GM19455 (cell line): ENCODE data around the gene ADGB.
"Not testable (repeated sequence)": the region's sequence is repeated elsewhere in the genome, so short reads cannot be mapped to it uniquely, and the experiment has no call there.

Source experiments
- ATAC-seq: cut with Tn5 transposase; IDR thresholded peaks from one replicate; pipeline ENCODE4 v1.9.1; 2021; ENCODE audit not compliant: unreplicated experiment

ADGB gene

DNA sequence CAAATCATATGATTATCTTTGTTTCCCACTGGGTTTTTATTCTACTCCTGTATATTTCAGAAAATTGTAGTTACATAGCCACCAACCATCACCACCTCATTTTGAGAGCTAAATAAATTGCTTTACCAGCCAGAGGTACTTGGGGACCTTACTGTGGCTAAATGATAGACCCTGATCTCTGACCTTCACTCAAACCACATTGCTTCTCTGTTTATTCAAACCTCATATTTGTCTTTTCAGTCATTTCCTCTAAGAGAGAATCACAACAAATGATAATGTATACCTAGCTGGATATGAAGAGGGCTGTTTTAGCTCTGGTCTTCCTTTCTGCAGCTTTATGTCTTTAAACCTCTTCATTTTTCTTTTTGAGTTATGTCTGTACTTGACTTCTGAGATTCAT lies 142.8 kb downstream of the ADGB start:
- no peak for ATAC-seq

DNA sequence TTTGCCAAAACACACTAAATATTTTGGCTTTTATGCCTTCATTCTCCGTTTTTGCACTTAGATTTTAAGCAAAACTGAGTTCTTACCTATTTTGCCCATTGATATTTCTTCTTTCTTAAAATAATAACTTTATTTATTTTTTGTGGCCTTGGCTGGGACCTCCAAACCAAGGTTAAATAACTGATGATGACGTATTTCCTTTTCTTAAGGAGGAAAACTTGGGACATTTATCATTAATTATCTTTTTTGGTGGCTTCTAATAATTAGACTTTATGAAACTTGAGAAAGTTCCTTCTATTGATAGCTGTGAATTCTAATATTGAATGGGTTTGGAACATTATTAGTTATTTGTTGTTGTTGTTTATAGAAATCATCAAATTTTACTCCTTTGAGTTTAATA lies 154.5 kb downstream of the ADGB start:
- no peak for ATAC-seq

DNA sequence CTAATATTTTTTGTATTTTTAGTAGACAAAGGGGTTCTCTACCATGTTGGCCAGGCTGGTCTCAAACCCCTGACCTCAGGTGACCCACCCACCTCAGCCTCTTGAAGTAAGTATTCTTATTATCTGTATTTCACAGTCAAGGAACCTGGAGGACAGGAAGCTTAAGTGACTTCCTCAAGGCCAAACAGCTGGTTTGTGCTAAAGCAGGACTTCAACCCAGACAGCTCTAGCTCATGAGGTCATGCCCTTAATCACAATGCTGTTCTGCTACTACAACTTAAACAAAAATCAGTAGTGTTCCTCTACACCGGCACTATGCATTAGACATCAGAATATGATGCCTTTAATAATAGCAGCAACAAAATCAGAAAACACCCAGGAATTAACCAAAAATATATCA lies 168.9 kb downstream of the ADGB start:
- ATAC-seq = no peak

DNA sequence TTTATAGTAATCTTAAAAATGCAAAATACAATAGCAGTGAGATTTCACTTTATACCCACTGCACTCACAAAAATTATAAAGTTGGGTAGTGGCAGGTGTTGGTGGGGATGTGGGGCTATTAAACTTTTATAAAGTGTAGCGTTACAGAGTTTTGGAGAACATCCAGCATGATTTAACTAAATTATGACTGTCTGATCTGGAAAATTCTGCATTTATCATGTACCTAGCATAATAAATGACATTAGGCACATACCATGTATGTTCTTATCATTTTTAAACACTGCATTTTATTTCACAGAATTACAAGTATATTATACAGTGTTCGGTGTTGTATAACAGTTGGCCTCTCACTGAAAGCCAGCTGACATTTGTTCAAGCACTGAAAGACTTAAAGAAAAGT lies 169.9 kb downstream of the ADGB start:
- ATAC-seq = no peak

DNA sequence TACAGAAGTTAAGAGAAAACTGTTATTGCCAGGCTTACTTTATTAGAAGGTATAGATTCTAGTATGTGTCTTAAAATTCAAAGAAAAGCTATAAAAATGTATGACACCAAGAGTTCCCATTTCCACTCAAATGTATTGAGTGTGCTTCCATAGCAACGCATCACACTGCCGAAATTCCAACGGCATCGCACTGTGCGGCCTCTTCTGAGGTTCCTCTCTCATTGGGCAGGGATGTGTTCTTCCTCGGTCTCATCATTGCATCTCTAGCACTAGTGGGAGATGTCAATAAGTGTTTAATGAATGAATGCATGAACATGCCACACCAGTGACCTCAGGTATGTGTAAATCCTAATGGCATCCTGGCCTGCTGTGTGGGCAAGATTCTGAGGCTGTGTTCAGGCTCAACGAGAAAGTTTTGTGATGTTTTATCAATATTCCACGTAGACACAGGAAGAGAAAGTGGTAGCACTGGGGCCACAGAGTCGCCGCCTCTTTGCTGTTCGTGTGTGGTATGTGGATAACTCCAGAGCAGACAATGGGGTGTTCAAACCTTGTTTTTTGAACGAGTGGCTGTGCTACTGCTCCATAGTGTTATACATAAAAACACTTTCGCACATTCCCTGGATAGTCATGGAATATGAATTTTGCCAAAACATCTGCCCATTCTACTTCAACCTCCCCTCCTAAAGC lies 171.6 kb downstream of the ADGB start:
- no peak for ATAC-seq

DNA sequence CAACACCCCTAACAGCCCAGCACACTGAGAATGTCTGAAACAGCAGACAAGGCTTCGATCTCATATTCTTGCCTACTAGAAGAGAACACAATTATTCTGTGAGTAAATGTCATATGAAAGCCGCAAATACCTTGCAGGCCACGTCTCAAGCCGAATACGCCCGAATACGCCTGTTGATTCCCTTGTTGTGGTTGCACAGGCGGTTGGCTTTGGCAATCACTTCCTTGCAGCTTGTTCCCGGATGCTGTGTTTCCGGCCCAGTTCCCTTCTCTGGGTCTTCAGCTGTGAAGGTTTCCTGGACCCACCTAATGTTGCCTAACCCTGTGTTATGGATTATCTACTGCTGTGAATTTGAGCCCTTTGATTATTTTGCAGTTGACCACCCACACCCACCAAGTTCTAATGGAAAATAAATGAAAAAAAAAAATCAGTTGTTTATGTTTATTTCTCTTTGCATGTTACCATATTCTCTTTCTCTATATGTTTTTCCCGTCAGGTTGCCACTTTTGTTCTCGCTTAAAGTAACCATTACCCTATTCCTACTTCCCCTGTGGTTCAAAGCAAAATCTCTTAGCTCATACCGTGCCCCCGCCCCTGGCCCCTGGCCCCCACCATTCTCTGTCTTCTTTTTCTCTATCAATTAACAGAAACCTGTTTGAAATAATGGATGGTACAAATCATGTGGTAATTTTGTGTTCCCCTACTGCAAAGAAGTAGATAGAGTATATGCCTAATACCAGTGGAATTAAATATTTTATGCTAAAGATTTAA lies 172.4 kb downstream of the ADGB start:
- no peak for ATAC-seq

DNA sequence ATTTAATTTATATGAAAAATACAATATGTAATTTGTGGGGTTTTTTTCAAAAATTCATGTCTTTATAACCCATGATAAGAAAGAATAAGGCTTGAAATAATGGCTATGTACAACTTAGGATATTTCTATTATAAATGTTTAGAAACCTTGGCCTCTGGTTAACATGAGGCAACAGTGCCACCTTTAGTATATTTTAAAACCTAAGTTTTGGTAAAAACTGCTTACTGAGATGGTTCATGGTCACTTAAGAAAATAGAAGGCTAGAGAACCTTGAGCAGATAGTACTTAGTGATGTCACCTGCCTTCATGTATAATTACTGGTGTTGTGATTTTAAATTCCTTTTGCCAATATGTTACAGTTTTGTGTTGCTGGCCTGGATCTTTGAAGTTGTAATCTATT lies 176.4 kb downstream of the ADGB start:
- no peak for ATAC-seq

DNA sequence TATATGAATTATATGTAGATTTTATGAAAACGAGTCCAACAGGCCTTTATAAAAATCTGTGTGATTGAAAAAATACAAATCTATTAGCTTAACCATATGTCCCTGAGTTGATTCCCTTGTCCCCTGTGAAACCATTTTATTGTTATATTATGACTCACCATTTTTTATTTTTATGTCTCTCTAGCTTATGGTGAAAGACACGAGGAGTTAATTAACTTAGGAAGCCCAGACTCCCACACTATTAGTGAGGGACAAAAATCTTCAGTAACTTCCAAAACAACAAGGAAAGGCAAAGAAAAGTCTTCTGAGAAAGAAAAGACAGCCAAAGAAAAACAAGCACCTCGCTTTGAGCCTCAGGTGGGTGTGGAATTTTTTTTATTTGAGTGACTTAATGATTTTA lies 183.1 kb downstream of the ADGB start:
- ATAC-seq = no peak

DNA sequence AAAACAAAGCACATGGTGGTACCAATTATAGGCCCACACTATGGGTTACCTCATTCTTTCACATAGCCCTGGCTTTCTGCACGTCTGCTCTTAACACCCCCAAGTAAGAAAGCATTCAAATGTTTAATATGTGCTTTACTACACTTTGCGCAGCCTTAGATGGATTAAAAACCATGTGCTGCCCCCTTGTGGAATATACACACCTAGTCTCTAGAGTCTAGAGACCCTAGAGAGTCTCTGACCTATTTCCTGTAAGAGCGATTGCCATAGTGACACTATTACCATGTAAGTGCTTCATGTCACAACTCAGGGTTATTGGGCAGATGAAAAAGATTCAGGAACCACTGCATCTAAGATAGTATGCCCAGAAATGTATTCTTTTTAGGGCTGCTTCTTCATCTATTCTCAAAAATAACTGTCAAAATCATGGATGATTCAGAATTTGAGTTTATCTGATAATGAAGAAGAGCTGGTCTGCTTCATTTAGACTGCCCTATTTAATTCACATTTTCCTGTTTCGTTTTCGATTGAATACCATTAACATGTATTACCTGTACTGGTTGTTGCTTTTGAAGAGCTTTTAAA lies 186.3 kb downstream of the ADGB start:
- peak; percentile 91 for ATAC-seq

DNA sequence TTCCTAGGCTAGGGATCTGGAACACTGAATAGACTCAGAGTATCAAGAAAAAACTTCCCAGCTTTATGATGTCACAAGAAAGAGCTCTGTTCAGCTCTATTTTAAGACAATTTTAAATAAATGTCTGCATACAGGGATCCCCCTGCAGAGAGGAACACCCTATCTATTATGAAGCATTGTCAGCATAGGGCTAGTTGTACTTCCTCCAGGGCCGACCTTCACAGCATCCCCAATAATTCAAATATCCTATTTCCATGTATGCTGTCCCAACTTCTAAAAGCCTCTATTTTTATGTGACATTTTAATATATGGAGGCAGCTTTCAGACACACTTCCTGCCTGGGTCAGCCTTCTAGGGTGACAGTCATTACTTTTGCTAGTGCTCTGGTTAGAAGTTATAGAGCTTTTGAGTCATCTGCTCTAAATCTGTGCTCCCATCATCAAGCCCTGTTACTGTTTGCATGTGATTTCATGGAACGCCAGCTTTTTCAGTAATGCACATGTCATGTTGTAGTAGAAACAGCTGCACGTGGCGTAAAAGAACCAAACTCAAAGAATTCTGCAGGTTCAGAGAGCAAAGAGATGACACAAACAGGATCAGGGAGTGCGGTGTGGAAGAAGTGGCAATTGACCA lies 189.2 kb downstream of the ADGB start:
- no peak for ATAC-seq

DNA sequence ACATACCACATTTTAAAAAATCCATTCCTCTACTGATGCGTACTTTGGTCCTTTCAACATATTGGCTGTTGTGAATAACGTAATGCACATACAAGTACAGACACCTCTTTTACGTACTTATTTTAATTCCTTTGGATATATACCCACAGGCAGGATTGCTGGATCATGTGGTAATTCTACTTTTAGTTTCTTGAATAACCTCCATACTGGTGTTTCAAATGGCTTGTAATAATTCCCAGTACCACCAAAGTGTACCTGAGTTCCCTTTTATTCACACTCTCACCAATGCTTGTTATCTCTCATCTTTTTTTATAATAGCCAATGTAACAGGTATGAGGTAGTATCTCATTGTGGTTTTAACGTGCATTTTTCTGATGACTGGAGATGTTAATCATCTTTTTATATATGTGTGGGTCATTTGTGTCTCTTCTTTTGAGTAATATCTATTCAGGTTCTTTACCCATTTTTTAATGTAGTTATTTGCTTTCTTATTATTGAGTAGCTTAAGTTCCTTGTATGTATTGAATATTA lies 191.9 kb downstream of the ADGB start:
- ATAC-seq = no peak

DNA sequence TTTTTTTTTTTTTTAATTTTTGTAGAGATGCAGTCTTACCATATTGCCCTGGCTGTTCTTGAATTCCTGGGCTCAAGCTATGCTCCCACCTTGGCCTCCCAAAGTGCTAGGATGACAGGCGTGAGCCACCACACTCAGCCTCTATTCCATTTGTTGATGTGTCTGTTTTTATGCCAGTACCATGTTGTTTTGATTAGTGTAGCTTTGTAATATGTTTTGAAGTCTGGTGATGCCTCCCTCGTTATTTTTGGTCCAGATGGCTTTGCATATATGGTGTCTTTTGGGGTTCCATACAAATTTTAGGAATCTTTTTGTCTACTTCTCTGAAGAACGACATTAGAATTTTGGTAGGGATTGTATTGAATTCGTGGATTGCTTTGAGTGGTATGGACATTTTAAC lies 193.2 kb downstream of the ADGB start:
- no peak for ATAC-seq

DNA sequence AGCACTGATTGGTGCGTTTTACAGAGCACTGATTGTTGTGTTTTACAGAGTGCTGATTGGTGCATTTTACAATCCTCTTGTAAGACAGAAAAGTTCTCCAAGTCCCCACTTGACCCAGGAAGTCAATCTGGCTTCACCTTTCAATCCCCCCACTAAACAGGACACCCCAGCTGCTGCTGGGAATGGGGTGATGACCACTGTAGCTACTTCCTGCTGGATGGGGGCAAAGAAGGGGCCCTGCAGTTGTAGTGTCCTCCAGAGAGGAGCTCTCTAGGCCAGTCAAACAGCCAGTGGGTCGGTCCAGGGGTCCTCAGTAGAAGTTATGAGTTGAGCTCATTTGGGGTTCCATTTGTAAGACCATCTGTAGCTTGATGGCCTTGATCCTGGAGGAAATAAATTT lies 194.4 kb downstream of the ADGB start:
- ATAC-seq = not testable (repeated sequence)

DNA sequence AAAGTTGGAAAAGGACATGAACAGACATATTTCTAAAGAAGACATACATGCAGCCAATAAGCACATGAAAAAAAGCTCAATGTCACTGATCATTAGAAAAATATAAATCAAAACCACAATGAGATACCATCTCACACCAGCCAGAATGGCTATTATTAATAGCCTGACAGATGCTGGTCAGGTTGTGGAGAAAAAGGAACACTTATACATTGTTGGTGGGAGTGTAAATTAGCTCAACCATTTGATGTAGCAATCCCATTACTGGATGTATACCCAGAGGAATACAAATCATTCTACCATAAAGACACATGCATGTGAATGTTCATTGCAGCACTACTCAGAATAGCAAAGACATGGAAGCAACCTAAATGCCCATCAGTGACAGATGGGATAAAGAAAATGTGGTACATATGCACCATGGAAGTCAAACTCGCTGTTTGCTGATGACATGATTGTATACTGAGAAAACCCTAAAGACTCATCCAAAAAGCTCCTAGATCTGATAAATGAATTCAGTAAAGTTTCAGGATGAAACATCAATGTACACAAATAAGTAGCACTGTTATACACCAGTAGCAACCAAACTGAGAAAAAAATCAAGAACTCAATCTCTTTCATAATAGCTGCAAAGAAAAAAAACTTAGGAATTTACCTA lies 196.8 kb downstream of the ADGB start:
- ATAC-seq = no peak

DNA sequence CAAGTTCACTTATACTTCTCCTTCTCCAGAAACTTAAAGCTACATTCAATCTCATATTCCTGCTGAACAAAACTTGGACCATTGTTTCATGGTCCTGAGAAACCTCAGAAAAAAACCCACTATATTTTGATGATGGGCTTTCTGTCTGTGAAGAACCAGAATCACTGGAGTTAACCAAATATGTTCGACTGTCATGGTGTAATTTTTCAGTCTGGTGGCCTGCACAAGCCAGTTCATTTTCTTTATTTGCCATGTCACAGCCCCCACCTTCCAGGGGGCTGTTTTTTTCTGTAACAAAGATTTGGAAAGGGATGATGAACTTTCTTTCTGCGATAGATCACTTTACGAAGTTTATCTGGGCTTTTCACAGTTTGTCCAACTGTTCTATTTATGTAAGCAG lies 204.4 kb downstream of the ADGB start:
- not testable (repeated sequence) for ATAC-seq

DNA sequence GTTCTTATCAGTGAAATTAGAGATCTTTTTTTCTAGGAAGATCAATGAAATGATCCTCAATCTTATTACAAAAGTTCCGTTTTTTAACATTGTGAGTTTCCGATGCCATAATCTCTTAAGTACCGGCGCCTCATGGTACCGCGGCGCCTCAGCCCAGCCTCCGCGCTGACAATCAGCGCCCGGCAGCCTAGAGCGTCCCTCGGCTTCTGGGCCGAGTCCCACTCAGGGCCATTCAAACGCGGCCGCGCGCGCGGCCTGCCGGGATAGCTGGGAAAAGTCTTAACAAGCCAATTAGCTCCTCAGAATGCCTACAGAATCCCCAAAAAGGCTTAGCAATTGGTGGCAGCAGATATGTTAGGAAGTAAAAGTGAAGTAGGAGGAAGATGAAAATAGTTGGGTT lies 204.8 kb downstream of the ADGB start:
- ATAC-seq = no peak

DNA sequence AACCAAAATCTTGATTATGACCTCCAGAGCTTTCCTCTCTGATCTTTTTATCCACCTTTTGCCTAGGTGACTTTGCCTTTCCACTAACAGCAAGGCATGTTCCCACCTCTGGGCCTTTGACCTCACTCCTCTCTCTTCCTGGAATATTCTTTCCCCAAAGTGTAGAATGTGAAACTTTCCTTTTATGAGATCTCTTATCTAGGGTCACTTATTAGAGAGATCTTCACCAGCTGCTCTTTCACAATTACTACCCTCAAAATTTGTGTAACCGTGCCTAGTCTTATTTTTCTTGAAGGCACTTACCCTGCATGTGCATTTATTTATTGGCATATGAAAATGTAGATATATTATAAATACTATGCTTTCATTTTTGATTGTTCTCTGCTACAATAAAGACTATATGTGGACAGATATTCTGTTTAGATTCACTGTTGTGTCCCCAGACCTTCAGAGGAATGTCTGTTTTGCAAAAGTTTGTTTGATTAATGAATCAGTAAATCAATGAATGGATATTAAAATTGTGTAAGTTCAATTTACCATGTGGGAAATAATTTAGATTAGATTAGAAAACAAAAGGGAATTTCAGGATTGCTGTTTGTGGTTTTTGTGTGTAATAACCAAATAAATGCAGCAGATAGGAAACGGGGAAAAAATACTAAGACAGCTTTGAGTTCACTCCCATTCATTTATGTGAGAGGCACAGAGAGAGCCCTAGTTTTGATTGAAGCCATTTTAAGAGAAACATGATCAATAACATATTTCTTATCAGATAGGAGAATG lies 207.0 kb downstream of the ADGB start:
- ATAC-seq = no peak

DNA sequence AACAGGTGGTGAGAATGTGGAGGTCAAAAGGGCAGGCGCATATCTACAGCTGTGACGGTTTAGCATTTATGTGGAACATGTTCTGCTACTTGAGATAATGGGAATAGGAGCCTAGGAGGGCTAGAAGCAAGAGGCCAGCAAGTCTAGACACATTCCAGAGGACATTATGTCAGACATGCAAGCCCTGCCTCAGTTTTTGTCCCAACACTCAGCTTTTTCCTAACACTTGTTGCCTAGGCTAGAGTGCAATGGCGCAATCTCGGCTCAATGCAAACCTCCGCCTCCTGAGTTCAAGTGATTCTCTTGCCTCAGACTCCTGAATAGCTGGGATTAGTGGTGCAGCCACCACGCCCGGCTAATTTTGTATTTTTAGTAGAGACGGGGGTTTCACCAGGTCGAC lies 210.2 kb downstream of the ADGB start:
- ATAC-seq = not testable (repeated sequence)

DNA sequence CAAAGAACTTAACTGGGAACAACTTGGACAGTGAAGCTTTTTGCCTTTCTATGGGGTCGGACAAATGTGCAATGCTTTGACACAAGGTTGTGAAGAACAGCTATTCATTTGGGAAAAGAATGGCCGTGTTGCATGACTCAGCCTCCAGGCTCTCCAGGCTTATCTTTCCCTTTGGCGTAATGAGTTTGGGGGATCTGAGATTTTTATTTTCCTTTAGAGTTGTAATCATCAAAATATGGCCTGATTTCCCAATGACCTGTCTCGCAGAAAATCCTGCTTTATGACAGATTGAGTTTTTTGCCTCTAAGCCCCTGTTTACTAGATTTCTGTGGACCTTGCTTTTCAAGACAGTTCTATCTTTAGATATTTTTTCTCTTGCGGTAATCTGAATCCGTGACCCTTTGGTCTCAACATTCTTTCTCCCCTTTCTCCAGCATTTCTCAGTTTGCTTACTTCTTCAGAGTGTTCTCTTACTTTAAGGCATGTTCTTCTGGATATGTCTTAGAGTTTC lies 214.1 kb downstream of the ADGB start:
- ATAC-seq = not testable (repeated sequence)

DNA sequence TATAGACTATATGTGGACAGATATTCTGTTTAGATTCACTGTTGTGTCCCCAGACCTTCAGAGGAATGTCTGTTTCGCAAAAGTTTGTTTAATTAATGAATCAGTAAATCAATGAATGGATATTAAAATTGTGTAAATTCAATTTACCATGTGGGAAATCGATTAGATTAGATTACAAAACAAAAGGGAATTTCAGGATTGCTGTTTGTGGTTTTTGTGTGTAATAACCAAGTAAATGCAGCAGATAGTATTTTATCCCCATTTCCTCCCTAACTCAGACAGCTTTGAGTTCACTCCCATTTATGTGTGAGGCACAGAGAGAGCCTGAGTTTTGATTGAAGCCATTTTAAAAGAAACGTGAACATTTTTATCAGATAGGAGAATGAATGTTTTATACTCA lies 214.8 kb downstream of the ADGB start:
- ATAC-seq = no peak
